Activated T-cell treated with anti-CD3 and anti-CD28 coated beads, Interleukin-2, amount 50 U/mL, for 72 hours (primary cell): ENCODE data around the gene AMOTL1. TPM values are rescaled to one million over a fixed set of nuclear protein-coding genes. Genes with fewer than 3 reads are reported as not detected.

Experiments used
- ATAC-seq, 2 donors: fragments of 150-1000 bp; cut with Tn5 transposase; replicated peaks in 1 of 2; 2 replicates each; pipeline ENCODE4 v1.10.0; 2021; ENCODE audit warnings: moderate library complexity in 2 of 2, mild to moderate bottlenecking in 1 of 2
- DNase-seq, 2 donors: peaks; one replicate each; pipeline ENCODE4 v3.0.0; 2021 to 2022; ENCODE audit warnings: mixed read lengths in 1 of 2
- H3K27ac Mint-ChIP-seq: one replicate; pipeline ENCODE4 v1.8.0; 2022; ENCODE audit warnings: mild to moderate bottlenecking, moderate library complexity, mixed read lengths
- H3K27me3 Mint-ChIP-seq: one replicate; pipeline ENCODE4 v1.8.0; 2022; ENCODE audit warnings: low read depth, mixed read lengths
- H3K36me3 Mint-ChIP-seq, 2 donors: one replicate each; pipeline ENCODE4 v1.8.0; 2022; ENCODE audit warnings: mixed read lengths in 2 of 2, mild to moderate bottlenecking in 1 of 2; ENCODE audit not compliant: insufficient read depth in 2 of 2
- H3K4me1 Mint-ChIP-seq: one replicate; pipeline ENCODE4 v1.8.0; 2022; ENCODE audit warnings: low read depth, mixed read lengths
- H3K4me3 Mint-ChIP-seq, 2 donors: one replicate each; pipeline ENCODE4 v1.8.0; 2022; ENCODE audit warnings: mild to moderate bottlenecking in 2 of 2, mixed read lengths in 2 of 2, moderate library complexity in 2 of 2
- H3K9me3 Mint-ChIP-seq, 2 donors: one replicate each; pipeline ENCODE4 v1.8.0; 2022; ENCODE audit warnings: mixed read lengths in 2 of 2
- total RNA-seq, 2 donors: library from RNA; stranded (reverse); gene quantifications; one replicate each; pipeline ENCODE4 v1.2.3, GENCODE V29; 2022

The AMOTL1 gene
- total RNA-seq, 2 donors from 2014 or later: 0.67 to 2.8 TPM

- Mint-ChIP-seq H3K27me3 (peaks cover 21% of the 10 kb centered on the region), H3K4me1 (no peaks in the 10 kb centered on the region), H3K4me3 (no peak overlapping the region), H3K27ac (no peak overlapping the region), H3K36me3 (no peaks in the 10 kb centered on the region), H3K9me3 (no peaks in the 10 kb centered on the region)
- DNase-seq (no peak), ATAC-seq (no peak)
Observed at GRCh38 chr11:94750319-94751217, 17.6 kb upstream of the AMOTL1 start.

- DNase-seq: no peak
- Mint-ChIP-seq H3K4me3 (no peak overlapping the region), H3K27me3 (peaks cover 19% of the 10 kb centered on the region), H3K36me3 (no peaks in the 10 kb centered on the region), H3K9me3 (no peaks in the 10 kb centered on the region), H3K27ac (no peak overlapping the region), H3K4me1 (no peaks in the 10 kb centered on the region)
- ATAC-seq: no peak
Observed at GRCh38 chr11:94751218-94751609, 16.9 kb upstream of the AMOTL1 start.

- Mint-ChIP-seq H3K27me3 (peaks cover 14% of the 10 kb centered on the region), H3K36me3 (no peaks in the 10 kb centered on the region), H3K4me1 (no peaks in the 10 kb centered on the region), H3K27ac (no peak overlapping the region), H3K4me3 (no peak overlapping the region), H3K9me3 (no peaks in the 10 kb centered on the region)
- ATAC-seq: no peak
- DNase-seq: no peak
Observed at GRCh38 chr11:94751786-94752185, 16.4 kb upstream of the AMOTL1 start.

GRCh38 chr11:94753630-94754029 is 14.5 kb upstream of the AMOTL1 start:
- H3K4me3 Mint-ChIP-seq: no peak overlapping the region
- no peak for DNase-seq
- no peaks in the 10 kb centered on the region for H3K9me3 Mint-ChIP-seq
- no peak for ATAC-seq
- peaks cover 12% of the 10 kb centered on the region for H3K27me3 Mint-ChIP-seq
- no peak overlapping the region for H3K27ac Mint-ChIP-seq
- H3K4me1 Mint-ChIP-seq: no peaks in the 10 kb centered on the region
- H3K36me3 Mint-ChIP-seq: no peaks in the 10 kb centered on the region

GRCh38 chr11:94754335-94754734 is 13.8 kb upstream of the AMOTL1 start:
- Mint-ChIP-seq H3K4me1 (no peaks in the 10 kb centered on the region), H3K4me3 (no peak overlapping the region), H3K9me3 (no peaks in the 10 kb centered on the region), H3K27me3 (peaks cover 12% of the 10 kb centered on the region), H3K27ac (no peak overlapping the region), H3K36me3 (no peaks in the 10 kb centered on the region)
- DNase-seq (no peak), ATAC-seq (no peak)

GRCh38 chr11:94754819-94755218 is 13.3 kb upstream of the AMOTL1 start:
- DNase-seq: no peak
- ATAC-seq: no peak
- Mint-ChIP-seq H3K9me3 (no peaks in the 10 kb centered on the region), H3K4me1 (no peaks in the 10 kb centered on the region), H3K27ac (no peak overlapping the region), H3K27me3 (peaks cover 12% of the 10 kb centered on the region), H3K36me3 (no peaks in the 10 kb centered on the region), H3K4me3 (no peak overlapping the region)

- H3K36me3 Mint-ChIP-seq: no peaks in the 10 kb centered on the region
- DNase-seq: no peak
- H3K27ac Mint-ChIP-seq: no peak overlapping the region
Observed at GRCh38 chr11:94755494-94755893, 12.7 kb upstream of the AMOTL1 start.

GRCh38 chr11:94757037-94757735 is 11.0 kb upstream of the AMOTL1 start:
- no peak for DNase-seq
- ATAC-seq: no peak
- H3K4me1 Mint-ChIP-seq: no peaks in the 10 kb centered on the region
- H3K9me3 Mint-ChIP-seq: no peaks in the 10 kb centered on the region
- no peak overlapping the region for H3K4me3 Mint-ChIP-seq
- no peaks in the 10 kb centered on the region for H3K36me3 Mint-ChIP-seq
- no peak overlapping the region for H3K27ac Mint-ChIP-seq
- peaks cover 6% of the 10 kb centered on the region for H3K27me3 Mint-ChIP-seq

More at GRCh38 chr11:94755494-94755893, 12.7 kb upstream of the AMOTL1 start:
- no peak overlapping the region for H3K4me3 Mint-ChIP-seq
- H3K27me3 Mint-ChIP-seq: peaks cover 12% of the 10 kb centered on the region
- no peaks in the 10 kb centered on the region for H3K4me1 Mint-ChIP-seq
- no peaks in the 10 kb centered on the region for H3K9me3 Mint-ChIP-seq
- no peak for ATAC-seq

GRCh38 chr11:94758666-94759065 is 9.5 kb upstream of the AMOTL1 start:
- no peak for DNase-seq
- H3K9me3 Mint-ChIP-seq: no peaks in the 10 kb centered on the region
- peaks cover 5% of the 10 kb centered on the region for H3K27me3 Mint-ChIP-seq
- H3K4me1 Mint-ChIP-seq: no peaks in the 10 kb centered on the region
- no peak overlapping the region for H3K4me3 Mint-ChIP-seq
- no peak for ATAC-seq
- H3K27ac Mint-ChIP-seq: no peak overlapping the region
- no peaks in the 10 kb centered on the region for H3K36me3 Mint-ChIP-seq

- no peaks in the 10 kb centered on the region for H3K4me1 Mint-ChIP-seq
- no peak overlapping the region for H3K27ac Mint-ChIP-seq
- no peak overlapping the region for H3K4me3 Mint-ChIP-seq
- peaks cover 5% of the 10 kb centered on the region for H3K27me3 Mint-ChIP-seq
- H3K36me3 Mint-ChIP-seq: no peaks in the 10 kb centered on the region
- no peak for DNase-seq
- no peak for ATAC-seq
- H3K9me3 Mint-ChIP-seq: no peaks in the 10 kb centered on the region
Observed at GRCh38 chr11:94759522-94759921, 8.6 kb upstream of the AMOTL1 start.

- H3K4me1 Mint-ChIP-seq: no peaks in the 10 kb centered on the region
- DNase-seq (no peak), ATAC-seq (no peak)
- H3K4me3 Mint-ChIP-seq: no peak overlapping the region
- H3K27ac Mint-ChIP-seq: no peak overlapping the region
- H3K27me3 Mint-ChIP-seq: peaks cover 5% of the 10 kb centered on the region
- H3K36me3 Mint-ChIP-seq: no peaks in the 10 kb centered on the region
- no peaks in the 10 kb centered on the region for H3K9me3 Mint-ChIP-seq
Observed at GRCh38 chr11:94760296-94760695, 7.9 kb upstream of the AMOTL1 start.

GRCh38 chr11:94762208-94762607 is 5.9 kb upstream of the AMOTL1 start:
- Mint-ChIP-seq H3K36me3 (no peaks in the 10 kb centered on the region), H3K9me3 (no peaks in the 10 kb centered on the region), H3K27me3 (peaks cover 5% of the 10 kb centered on the region), H3K4me3 (no peak overlapping the region), H3K4me1 (no peaks in the 10 kb centered on the region), H3K27ac (no peak overlapping the region)
- DNase-seq (no peak), ATAC-seq (no peak)

GRCh38 chr11:94762995-94763394 is 5.2 kb upstream of the AMOTL1 start:
- Mint-ChIP-seq H3K27me3 (peaks cover 9% of the 10 kb centered on the region), H3K27ac (no peak overlapping the region), H3K4me1 (peaks cover 5% of the 10 kb centered on the region), H3K4me3 (no peak overlapping the region), H3K36me3 (no peaks in the 10 kb centered on the region), H3K9me3 (no peaks in the 10 kb centered on the region)
- DNase-seq (no peak), ATAC-seq (no peak)
